Measurements from ENCODE around the gene GPATCH4. TPM values are rescaled to one million over a fixed set of nuclear protein-coding genes. Genes with fewer than 3 reads are reported as not detected.
"Not testable (repeated sequence)": the region's sequence is repeated elsewhere in the genome, so short reads cannot be mapped to it uniquely, and the experiment has no call there.

Gene GPATCH4
- total RNA-seq, 1 experiment from 2014 or later = 44.4 TPM

DNA sequence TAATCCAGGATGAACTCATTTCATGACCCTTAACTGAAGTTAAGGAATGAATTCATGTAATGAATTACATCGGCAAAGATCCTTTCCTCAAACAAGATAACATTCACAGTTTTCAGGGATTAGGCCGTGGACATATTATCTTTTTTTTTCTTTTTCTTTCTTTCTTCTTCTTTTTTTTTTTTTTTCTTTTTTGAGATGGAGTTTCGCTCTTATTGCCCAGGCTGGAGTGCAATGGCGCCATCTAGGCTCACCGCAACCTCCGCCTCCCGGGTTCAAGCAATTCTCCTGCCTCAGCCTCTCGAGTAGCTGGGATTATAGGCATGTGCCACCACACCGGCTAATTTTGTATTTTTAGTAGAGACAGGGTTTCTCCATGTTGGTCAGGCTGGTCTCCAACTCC is 29.9 kb upstream of the GPATCH4 start:
- TF ChIP-seq CTCF (IDR thresholded peaks at IDR 0.05) = peak; percentile 54; the same call in 1 of the 2 replicates
- H3K27ac ChIP-seq (ENCODE audit: low read length); H3K4me3 ChIP-seq (ENCODE audit: low read depth in 2 of 2, low read length in 2 of 2); POLR2A ChIA-PET; intact Hi-C loops (cut with micrococcal nuclease; ENCODE audit: unreplicated experiment); H3K27me3 ChIP-seq (ENCODE audit: control insufficient read depth, insufficient read depth, low read length); in situ Hi-C loops (cut with HindIII; ENCODE audit: low pct_unique_long_range_greater_than_20kb, low sequenced_read_pairs); H3K4me1 ChIP-seq (ENCODE audit: control insufficient read depth, insufficient read depth, low read length); BruUV-seq (replicated peaks); H3K36me3 ChIP-seq (ENCODE audit: control insufficient read depth, insufficient read depth, low read length); H3K9me3 ChIP-seq (ENCODE audit: control insufficient read depth, insufficient read depth, low read depth, low read length); DNase-seq (ENCODE audit: low read depth, low spot score); ATAC-seq: not testable (repeated sequence)
- CTCF ChIA-PET = interaction anchor here (0.7 kb wide), 1 partner anchor 76 kb away, joined by 3 read pairs; no protein-coding TSS in a partner anchor

DNA sequence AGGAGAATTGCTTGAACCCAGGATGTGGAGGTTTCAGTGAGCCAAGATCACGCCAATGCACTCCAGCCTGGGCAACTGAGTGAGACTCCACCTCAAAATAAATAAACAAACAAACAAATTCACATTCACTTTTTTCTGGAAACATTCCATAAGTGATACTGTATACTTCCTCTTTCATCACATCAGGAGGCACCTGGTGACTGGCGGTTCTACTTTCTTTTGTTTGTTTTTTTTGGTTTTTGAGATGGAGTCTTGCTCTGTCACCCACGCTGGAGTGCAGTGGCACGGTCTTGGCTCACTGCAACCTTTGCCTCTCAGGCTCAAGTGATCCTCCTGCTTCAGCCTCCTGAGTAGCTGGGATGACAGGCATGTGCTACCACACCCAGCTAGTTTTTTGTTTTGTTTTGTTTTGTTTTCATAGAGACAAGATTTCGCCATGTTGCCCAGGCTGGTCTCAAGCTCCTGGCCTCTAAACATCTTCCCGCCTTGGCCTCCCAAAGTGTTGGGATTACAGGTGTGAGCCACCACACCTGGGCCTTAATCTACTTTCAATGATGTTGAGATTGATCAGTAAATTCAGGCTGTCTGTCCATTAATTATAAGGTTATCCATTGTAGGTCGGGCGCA is 28.7 kb upstream of the GPATCH4 start:
- no peak for DNase-seq (ENCODE audit: low read depth, low spot score)
- in situ Hi-C loops (cut with HindIII; ENCODE audit: low pct_unique_long_range_greater_than_20kb, low sequenced_read_pairs) = no loop called here

GRCh38 chr1:156627313-156627880 is 26.1 kb upstream of the GPATCH4 start:
- intact Hi-C loops (cut with micrococcal nuclease; ENCODE audit: unreplicated experiment) (no loop called here), in situ Hi-C loops (cut with HindIII; ENCODE audit: low pct_unique_long_range_greater_than_20kb, low sequenced_read_pairs) (no loop called here)
- ChIA-PET POLR2A (no interaction called here), CTCF (interaction anchor here (0.5 to 3.0 kb wide), 10 partner anchors 12 to 233 kb away, joined by 3 to 41 read pairs (median 5); partner anchors contain the start of gene NTRK1)
- no peak overlapping the region for H3K27ac ChIP-seq (ENCODE audit: low read length)
- no peaks in the 10 kb centered on the region for H3K36me3 ChIP-seq (ENCODE audit: control insufficient read depth, insufficient read depth, low read length)
- DNase-seq (ENCODE audit: low read depth, low spot score) = no peak
- ATAC-seq = no peak
- H3K27me3 ChIP-seq (ENCODE audit: control insufficient read depth, insufficient read depth, low read length) = peaks cover 2% of the 10 kb centered on the region; the same call in 1 of the 2 replicates
- TF ChIP-seq TCF7L2 (IDR thresholded peaks at IDR 0.05; ENCODE audit: low read depth, low read length) = no peak
- TF ChIP-seq POLR2AphosphoS5 (IDR thresholded peaks at IDR 0.05; ENCODE audit: low read depth, low read length) = no peak
- TF ChIP-seq SIN3A (IDR thresholded peaks at IDR 0.05; ENCODE audit: borderline replicate concordance, insufficient read depth, low read depth, low read length) = no peak
- peak; percentile 86 for TF ChIP-seq CTCF (IDR thresholded peaks at IDR 0.05)
- TF ChIP-seq REST (IDR thresholded peaks at IDR 0.05; ENCODE audit: insufficient read depth in 1 of 2, low read depth in 2 of 2, low read length in 1 of 2) = peak; percentile 56 to 70; a peak in 1 of 4 replicates
- H3K4me1 ChIP-seq (ENCODE audit: control insufficient read depth, insufficient read depth, low read length) = peaks cover 4% of the 10 kb centered on the region
- no peak overlapping the region for H3K4me3 ChIP-seq (ENCODE audit: low read depth in 2 of 2, low read length in 2 of 2)
- H3K9me3 ChIP-seq (ENCODE audit: control insufficient read depth, insufficient read depth, low read depth, low read length) = no peaks in the 10 kb centered on the region
- no TSS peak for BruUV-seq (replicated peaks)

More for the DNA sequence above, 28.7 kb upstream of the GPATCH4 start:
- no peaks in the 10 kb centered on the region for H3K36me3 ChIP-seq (ENCODE audit: control insufficient read depth, insufficient read depth, low read length)
- H3K4me3 ChIP-seq (ENCODE audit: low read depth in 2 of 2, low read length in 2 of 2) = no peak overlapping the region
- H3K27ac ChIP-seq (ENCODE audit: low read length) = no peak overlapping the region
- intact Hi-C loops (cut with micrococcal nuclease; ENCODE audit: unreplicated experiment) = no loop called here
- H3K27me3 ChIP-seq (ENCODE audit: control insufficient read depth, insufficient read depth, low read length) = peaks cover 2% of the 10 kb centered on the region; the same call in 1 of the 2 replicates
- no peaks in the 10 kb centered on the region for H3K9me3 ChIP-seq (ENCODE audit: control insufficient read depth, insufficient read depth, low read depth, low read length)
- ChIA-PET CTCF (interaction anchor here (1.4 kb wide), 1 partner anchor 30 kb away, joined by 5 read pairs; no protein-coding TSS in a partner anchor), POLR2A (interaction anchor here (0.7 kb wide), 1 partner anchor 33 kb away, joined by 3 read pairs; no protein-coding TSS in a partner anchor)
- no TSS peak for BruUV-seq (replicated peaks)
- ATAC-seq = no peak
- TF ChIP-seq SIN3A (IDR thresholded peaks at IDR 0.05; ENCODE audit: borderline replicate concordance, insufficient read depth, low read depth, low read length) = no peak
- peaks cover 4% of the 10 kb centered on the region for H3K4me1 ChIP-seq (ENCODE audit: control insufficient read depth, insufficient read depth, low read length)

Measured in Panc1 (cell line).